Measurements from ENCODE around the gene PRRG2. TPM values are rescaled to one million over a fixed set of nuclear protein-coding genes. Genes with fewer than 3 reads are reported as not detected.

PRRG2 gene
- total and polyA plus RNA-seq, 2 experiments from 2014 or later: 2.0 to 3.8 TPM

DNA sequence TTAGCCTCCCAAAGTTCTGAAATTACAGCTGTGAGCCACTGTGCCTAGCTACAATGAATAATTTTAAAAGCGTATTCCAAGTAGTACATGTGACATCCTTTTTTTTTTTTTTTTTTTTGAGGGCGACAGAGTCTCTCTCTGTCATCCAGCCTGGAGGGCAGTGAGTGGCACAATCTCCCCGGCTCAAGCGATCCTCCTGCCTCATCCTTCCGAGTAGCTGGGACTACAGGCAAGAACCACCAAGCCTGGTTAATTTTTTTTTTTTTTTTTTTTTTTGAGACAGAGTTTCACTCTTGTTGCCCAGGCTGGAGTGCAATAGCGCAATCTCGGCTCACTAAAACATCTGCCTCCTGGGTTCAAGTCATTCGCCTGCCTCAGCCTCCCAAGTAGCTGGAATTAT is 6.1 kb downstream of the PRRG2 start (continued):
- no peak for TF ChIP-seq ZNF331 (CRISPR knock-in tag; IDR thresholded peaks at IDR 0.05; ENCODE audit: low read depth)
- no peak for TF ChIP-seq CTCF (conservative IDR thresholded peaks at IDR 0.05; ENCODE audit: low read depth in 2 of 2)
- no peak for TF ChIP-seq ZNF114 (CRISPR knock-in tag; IDR thresholded peaks at IDR 0.05)
- no peak for TF ChIP-seq ETS1 (IDR thresholded peaks at IDR 0.05)
- TF ChIP-seq EZH2 (IDR thresholded peaks at IDR 0.05; ENCODE audit: low read depth, unreplicated experiment): no peak
- TF ChIP-seq NANOG (IDR thresholded peaks at IDR 0.05; ENCODE audit: borderline replicate concordance): no peak
- no peak for TF ChIP-seq EZH2phosphoT487 (IDR thresholded peaks at IDR 0.05; ENCODE audit: unreplicated experiment)

GRCh38 chr19:49588365-49589122 is 7.4 kb downstream of the PRRG2 start:
- H3F3A ChIP-seq (replicated peaks; ENCODE audit: low read depth): peaks cover 20% of the 10 kb centered on the region
- no peak overlapping the region for H2AFZ ChIP-seq
- H4K20me1 ChIP-seq (replicated peaks; ENCODE audit: insufficient read depth): no peaks in the 10 kb centered on the region
- H3K9me3 Mint-ChIP-seq: no peaks in the 10 kb centered on the region; the same call in 2 of the 3 replicates
- no peak overlapping the region for H3K4me3 ChIP-seq
- no peak overlapping the region for H3K27ac ChIP-seq (ENCODE audit: low read depth)
- H3K27ac Mint-ChIP-seq: no peak overlapping the region; the same call in 1 of the 2 replicates
- no peaks in the 10 kb centered on the region for H3K9me2 ChIP-seq (ENCODE audit: insufficient read depth)
- no peak overlapping the region for H3K4me2 ChIP-seq
- DNase-seq (ENCODE audit: low spot score): no peak
- H3K27me3 ChIP-seq (ENCODE audit: insufficient read depth): no peaks in the 10 kb centered on the region
- H3K36me3 ChIP-seq (ENCODE audit: insufficient read depth): no peaks in the 10 kb centered on the region
- H3K4me1 ChIP-seq (ENCODE audit: insufficient read depth): peaks cover 13% of the 10 kb centered on the region; the same call in 1 of the 2 replicates
- no peak for ATAC-seq
- H3K27me3 Mint-ChIP-seq (ENCODE audit: insufficient read depth, low read depth, poor library complexity): peaks cover 17% of the 10 kb centered on the region
- no peak overlapping the region; the same call in 2 of the 3 replicates for H3K4me3 Mint-ChIP-seq
- H3K36me3 Mint-ChIP-seq (ENCODE audit: low read depth): peaks cover 12% of the 10 kb centered on the region
- H3K4me1 Mint-ChIP-seq: peaks cover 11% of the 10 kb centered on the region
- H3K79me2 ChIP-seq (replicated peaks; ENCODE audit: insufficient read depth): peaks cover 16% of the 10 kb centered on the region
- TF ChIP-seq, protein P1, sequence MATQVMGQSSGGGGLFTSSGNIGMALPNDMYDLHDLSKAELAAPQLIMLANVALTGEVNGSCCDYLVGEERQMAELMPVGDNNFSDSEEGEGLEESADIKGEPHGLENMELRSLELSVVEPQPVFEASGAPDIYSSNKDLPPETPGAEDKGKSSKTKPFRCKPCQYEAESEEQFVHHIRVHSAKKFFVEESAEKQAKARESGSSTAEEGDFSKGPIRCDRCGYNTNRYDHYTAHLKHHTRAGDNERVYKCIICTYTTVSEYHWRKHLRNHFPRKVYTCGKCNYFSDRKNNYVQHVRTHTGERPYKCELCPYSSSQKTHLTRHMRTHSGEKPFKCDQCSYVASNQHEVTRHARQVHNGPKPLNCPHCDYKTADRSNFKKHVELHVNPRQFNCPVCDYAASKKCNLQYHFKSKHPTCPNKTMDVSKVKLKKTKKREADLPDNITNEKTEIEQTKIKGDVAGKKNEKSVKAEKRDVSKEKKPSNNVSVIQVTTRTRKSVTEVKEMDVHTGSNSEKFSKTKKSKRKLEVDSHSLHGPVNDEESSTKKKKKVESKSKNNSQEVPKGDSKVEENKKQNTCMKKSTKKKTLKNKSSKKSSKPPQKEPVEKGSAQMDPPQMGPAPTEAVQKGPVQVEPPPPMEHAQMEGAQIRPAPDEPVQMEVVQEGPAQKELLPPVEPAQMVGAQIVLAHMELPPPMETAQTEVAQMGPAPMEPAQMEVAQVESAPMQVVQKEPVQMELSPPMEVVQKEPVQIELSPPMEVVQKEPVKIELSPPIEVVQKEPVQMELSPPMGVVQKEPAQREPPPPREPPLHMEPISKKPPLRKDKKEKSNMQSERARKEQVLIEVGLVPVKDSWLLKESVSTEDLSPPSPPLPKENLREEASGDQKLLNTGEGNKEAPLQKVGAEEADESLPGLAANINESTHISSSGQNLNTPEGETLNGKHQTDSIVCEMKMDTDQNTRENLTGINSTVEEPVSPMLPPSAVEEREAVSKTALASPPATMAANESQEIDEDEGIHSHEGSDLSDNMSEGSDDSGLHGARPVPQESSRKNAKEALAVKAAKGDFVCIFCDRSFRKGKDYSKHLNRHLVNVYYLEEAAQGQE (IDR thresholded peaks at IDR 0.05; ENCODE audit: unreplicated experiment): no peak
- no peak for TF ChIP-seq ZNF114 (CRISPR knock-in tag; IDR thresholded peaks at IDR 0.05)
- no peak for TF ChIP-seq EZH2 (IDR thresholded peaks at IDR 0.05; ENCODE audit: low read depth, unreplicated experiment)
- no peak for TF ChIP-seq STAT1 (IDR thresholded peaks at IDR 0.05; ENCODE audit: unreplicated experiment)
- TF ChIP-seq ETS1 (IDR thresholded peaks at IDR 0.05): no peak
- TF ChIP-seq EZH2phosphoT487 (IDR thresholded peaks at IDR 0.05; ENCODE audit: unreplicated experiment): no peak
